DMS53 (cell line): ENCODE results near the gene RPS6KA1.
"Not testable (repeated sequence)": the region's sequence is repeated elsewhere in the genome, so short reads cannot be mapped to it uniquely, and the experiment has no call there.

Experiments
- DNase-seq: peaks from one replicate; lab custom pipeline; 2025; lab: John Stamatoyannopoulos, UW

The RPS6KA1 gene

DNA sequence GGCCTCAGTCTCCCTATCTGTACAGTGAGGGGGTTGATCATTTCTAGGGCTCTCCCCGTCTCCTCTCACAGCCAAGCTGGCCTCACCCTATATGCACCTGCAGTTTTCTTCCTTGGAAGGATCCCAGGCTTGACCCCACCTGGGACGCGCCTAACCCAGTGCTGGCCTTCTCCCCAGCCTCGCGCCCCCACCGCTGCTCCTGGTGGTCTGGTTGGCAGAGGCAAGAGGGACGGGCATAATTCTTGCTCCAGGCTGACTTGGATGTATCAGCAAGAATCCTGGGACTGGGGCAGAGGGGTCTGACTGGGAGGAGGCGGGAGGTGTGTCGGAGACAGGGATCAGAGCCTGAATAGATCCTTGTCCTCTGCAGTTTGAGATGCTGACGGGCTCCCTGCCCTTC, 25.2 kb downstream of the RPS6KA1 start:
- no peak for DNase-seq

DNA sequence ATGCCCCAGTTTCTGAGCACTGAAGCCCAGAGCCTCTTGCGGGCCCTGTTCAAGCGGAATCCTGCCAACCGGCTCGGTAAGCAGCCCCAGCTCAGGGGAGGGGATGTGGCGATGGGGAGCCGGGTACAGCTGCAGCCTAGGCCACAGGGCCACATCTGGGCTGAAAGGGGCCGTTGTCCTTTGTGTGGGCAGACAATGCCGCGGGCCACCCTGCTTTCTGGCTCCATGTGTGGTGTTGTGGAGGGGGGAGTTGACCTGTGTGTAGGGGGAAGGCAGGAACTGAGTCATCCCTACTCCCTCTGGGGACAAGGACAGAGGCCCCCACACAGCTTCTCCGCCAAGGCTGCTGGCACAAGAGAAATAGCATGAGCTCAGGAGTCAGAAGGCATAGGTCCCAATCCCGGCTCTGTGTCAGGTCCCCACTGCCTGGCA, 26.0 kb downstream of the RPS6KA1 start:
- no peak for DNase-seq

DNA sequence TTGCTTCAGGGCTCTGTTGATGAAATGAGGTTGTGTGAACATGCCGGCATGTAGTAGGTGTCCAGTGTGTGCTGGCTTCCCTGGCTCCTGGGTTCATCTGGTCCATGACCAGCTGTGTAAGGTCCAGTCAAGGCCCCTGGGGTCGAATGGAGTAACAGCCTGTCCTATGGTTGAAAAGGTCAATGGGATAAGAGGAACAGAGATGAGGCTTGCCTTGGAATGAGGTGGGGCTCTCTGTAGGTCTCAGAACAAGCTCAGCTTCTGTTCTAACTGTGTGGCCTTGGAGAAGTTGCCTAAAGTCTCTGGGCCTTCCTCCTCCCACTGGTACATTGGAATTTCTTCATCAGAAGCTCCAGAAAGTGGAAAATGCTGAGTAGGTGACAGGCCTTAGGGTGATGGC, 26.6 kb downstream of the RPS6KA1 start:
- no peak for DNase-seq

DNA sequence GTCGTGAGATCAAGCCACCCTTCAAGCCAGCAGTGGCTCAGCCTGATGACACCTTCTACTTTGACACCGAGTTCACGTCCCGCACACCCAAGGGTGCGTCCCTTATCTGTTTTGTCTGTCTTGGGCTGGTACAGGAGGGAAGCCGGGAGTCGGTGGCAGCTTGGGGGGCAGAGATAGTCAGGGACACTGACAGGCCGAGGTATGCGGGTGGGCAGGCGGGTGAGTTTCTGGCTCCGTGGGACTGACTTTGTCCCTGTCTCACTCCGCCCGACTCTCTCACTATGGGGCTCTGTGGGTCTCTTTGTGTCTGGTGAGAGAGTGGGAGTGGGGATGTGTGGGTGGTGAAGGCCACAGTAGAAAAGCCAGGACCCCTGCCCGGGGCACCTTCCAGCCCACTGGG, 27.4 kb downstream of the RPS6KA1 start:
- no peak for DNase-seq

DNA sequence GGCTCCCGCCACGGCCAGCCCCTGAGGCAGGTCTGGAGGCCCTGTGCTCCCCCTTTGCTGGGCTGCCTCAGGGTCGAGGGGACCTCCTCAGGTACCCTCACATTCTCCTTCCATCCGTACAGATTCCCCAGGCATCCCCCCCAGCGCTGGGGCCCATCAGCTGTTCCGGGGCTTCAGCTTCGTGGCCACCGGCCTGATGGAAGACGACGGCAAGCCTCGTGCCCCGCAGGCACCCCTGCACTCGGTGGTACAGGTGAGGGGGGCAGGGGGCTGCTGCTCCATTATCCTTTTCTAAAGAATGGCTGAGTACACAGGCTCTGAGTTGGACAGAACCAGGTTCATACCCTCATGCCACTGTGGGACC, 29.1 kb downstream of the RPS6KA1 start:
- DNase-seq, result no peak

DNA sequence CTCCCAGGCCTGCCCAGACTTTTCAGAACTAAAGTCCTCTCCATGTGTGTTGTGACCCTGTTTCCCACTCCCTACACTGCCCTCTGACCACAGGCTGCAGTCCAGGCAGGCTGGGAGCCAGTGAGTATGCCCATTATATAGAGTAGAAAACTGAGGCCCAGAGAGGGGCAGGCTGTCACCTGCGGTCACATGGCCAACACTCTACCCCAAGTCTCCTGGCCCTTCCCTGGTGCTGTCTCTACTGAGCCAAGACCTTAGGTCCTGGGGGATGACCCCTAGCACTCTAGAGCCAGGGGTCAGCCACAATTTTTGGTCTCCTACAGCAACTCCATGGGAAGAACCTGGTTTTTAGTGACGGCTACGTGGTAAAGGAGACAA, 30.8 kb downstream of the RPS6KA1 start:
- DNase-seq, result no peak

DNA sequence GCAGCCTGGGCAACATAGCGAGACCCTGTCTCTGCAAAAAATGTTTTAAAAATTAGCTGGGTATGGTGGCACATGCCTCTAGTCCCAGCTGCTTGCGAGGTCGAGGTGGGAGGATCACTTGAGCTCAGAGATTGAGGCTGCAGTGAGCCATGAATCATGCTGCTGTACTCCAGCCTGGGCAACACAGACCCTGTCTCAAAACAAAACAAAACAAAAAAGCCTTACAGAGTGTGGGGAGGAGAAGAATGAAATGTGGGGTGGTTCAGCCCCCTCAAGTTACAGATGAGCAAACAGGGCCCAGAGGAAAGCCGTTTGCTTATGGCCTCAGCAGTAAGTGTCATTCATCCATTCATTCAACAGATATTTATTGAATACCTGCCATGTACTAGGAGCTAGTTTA, 40.7 kb downstream of the RPS6KA1 start:
- no peak for DNase-seq

DNA sequence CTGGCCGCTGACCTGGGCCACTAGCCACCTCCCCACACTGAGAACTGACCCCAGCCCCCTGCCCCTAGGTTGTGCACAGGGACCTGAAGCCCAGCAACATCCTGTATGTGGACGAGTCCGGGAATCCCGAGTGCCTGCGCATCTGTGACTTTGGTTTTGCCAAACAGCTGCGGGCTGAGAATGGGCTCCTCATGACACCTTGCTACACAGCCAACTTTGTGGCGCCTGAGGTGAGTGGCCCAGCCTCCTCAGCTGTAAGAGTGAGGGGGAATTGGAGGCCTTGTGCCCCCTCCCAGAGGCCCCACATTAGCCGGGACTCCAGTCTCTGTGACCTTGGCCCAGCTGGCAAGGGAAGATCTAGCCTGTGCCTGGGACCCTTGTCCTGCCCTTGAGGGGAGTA, 41.8 kb downstream of the RPS6KA1 start:
- DNase-seq, result no peak

DNA sequence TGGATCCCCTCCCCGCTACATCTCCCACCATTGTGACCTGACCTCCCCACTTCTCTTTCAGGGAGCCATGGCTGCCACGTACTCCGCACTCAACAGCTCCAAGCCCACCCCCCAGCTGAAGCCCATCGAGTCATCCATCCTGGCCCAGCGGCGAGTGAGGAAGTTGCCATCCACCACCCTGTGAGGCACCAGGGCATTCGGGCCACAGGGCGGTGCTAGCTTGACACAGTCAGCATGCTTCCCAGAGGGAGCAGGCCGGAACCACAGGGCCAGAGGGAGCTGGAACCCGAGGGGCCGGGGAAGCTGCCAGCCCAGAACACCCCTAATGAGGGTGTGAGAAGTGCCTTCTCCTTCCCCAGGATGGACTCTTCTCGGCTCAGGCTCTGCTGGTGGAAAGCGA, 44.5 kb downstream of the RPS6KA1 start:
- no peak for DNase-seq

DNA sequence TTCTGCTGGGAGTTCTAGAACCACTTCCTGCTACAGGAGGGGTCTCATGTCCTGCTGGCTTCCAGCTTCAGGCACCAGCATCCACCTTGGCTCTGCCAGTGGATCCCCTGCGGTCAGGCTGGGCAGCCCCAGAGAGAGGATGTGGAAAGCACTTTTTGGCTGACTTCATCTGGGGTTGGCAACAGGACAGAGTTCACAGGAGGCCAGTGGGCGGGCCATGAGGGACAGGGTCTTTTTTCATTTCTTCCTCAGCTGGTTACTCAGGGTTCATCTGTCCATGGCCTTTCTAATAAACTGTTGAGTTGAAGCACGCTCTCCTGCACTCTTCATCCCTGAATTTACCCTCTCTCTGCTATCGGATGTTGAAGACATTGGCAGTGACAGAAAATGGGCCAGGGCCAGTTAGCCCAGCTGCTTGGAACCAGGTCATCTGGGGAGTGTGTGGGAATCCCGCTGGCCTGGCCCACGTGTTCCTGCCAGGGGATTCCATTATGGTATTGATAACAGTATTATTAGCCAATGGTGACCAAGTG, 45.2 kb downstream of the RPS6KA1 start:
- no peak for DNase-seq

DNA sequence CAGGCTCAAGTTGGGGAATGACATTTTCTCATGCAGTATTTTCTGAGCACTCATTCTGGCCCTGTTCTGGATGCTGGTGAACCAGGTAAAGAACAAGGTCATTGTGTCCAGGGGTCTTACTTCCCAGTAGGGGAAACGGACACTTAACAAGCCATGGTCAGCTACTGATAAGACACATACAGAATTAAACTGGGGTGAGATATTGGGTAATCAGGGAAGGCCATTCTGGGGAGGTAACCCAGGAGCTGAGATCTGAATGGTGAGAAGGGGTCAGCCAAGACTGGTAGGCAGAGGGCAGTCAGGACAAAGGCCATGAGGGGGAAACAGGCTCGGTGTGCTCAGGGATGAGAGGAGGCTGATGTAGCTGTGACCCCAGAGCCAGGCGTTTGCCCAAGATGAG, 45.8 kb downstream of the RPS6KA1 start:
- DNase-seq, result no peak

DNA sequence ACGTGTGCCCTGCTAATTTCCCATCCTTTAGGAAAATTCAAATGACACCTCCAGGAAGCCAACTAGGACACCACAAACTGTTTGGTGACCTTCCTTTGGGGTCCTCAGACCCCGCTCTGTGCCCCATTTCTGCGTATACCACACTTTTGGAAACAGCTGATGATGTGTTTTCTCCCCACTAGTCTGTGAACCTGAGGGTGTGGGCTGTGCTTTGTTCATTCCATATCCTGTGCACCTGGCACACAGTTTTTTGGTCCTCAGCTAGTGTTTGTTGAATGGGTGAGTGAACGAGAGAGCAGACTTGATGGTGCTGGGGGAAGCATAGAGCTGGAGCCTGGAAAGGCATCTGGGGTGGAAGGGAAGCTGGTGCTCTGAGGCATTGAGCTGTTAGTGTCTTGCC, 48.6 kb downstream of the RPS6KA1 start:
- no peak for DNase-seq

DNA sequence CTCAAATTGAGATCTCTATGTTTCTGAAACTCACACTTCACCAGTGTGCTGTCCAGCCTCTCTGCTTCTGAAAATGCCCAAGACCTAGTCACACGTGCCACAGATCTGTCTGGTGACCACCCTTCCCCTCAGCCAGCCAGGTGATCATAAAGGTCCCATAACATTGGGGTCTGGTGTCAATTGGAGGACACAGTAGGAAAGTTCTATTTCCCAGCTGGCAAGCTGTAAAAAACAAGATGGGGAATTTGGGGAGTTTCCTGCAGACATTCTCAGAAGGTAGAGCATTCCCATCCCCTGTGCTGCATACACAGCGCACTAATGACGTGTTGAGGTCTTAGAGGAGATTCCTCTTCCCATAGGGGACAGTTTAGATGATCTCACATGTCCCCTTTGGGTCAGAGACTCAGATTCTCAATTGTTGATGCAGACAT, 50.1 kb downstream of the RPS6KA1 start:
- DNase-seq, result no peak

DNA sequence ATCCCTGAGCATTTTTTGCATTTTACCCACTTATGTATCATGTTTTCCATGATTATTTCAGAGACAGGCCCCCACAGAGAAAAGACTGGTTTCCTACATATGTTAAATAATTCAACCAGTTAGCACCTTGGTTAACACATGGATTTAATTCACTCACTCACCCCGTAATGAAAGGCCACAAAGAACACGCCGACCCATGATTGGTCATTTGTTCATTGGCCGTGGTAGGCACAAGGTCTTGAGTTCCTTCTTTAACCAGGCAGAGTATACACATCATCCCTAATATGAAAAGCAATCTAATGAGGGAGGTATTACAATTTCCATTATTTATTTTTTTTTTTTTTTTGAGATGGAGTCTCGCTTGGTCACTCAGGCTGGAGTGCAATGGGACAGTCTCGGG, 50.6 kb downstream of the RPS6KA1 start:
- no peak for DNase-seq

DNA sequence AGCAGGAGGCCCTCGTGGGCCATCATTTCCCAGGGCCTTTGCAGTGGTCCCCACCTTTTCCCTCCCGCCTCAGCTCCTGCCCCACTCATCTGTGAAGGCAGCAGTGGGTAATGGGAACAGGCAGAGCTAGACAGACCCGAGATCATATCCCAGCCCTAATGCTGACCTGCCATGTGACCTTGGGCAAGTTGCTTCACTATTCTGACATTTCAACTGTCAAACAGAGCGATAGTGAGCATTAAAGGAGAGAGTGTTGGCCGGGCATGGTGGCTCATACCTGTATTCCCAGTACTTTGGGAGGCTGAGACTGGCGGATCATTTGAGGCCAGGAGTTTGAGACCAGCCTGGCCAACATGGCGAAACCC, 51.7 kb downstream of the RPS6KA1 start:
- no peak for DNase-seq

DNA sequence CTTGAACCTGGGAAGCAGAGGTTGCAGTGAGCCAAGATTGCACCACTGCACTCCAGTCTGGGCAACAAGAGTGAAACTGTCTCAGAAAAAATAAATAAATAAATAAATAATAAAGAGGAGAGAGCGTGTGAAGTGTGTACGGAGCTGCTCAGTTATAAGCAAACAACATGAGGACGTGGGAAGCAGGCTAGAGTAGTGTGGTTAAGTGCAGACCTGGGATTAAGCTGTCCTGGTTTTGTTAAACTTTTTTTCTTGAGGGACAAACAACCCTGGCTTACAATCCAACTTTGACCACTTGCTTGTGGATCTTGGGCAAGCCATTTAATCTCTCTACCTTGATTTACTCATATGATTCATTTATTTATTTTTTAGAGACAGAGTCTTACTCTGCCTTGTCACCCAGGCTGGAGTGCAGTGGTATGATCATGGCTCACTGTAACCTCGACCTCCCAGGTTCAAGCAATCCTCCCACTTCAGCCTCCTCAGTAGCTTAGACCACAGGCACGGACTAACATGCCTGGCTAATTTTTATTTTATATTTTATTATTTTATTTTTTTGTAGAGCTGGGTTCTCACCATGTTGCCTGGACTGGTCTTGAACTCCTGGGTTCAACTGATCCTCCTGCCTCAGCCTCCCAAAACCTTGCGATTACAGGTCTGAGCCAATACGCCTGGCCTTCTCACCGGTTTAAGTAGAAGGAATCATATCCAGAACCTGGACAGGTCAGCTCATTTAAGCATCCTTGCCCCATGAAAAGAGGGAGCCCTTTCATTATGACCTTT, 52.7 kb downstream of the RPS6KA1 start:
- DNase-seq, result peak; percentile 43

DNA sequence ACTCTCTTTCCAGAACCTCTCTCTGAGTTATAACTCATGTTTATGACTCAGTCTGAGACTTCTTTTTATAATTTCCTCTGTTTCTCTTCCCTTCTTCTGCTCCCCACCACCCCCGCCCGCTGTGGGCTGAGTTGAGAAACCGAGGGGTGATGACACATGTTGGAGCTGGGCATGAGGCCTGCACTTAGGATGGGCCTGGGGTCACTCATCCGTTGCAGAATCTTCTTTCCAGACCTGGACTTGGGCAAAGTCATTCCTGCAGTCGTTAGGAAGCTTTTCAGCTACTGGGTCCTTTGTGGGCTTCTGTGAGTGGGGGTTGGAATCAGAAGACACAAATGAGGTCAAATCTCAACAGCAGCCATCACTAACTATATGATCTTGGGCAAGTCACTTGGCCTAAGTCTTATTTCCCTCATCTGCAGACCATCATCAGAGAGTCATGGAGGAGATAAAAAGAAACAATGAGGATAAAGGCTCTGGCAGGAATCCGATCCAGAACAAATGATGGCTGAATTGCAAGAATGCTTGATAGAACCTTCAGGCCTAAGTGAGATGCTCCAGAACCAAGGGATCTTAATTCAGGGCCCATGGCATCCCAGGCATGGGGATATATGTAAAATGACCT, 53.4 kb downstream of the RPS6KA1 start:
- no peak for DNase-seq

DNA sequence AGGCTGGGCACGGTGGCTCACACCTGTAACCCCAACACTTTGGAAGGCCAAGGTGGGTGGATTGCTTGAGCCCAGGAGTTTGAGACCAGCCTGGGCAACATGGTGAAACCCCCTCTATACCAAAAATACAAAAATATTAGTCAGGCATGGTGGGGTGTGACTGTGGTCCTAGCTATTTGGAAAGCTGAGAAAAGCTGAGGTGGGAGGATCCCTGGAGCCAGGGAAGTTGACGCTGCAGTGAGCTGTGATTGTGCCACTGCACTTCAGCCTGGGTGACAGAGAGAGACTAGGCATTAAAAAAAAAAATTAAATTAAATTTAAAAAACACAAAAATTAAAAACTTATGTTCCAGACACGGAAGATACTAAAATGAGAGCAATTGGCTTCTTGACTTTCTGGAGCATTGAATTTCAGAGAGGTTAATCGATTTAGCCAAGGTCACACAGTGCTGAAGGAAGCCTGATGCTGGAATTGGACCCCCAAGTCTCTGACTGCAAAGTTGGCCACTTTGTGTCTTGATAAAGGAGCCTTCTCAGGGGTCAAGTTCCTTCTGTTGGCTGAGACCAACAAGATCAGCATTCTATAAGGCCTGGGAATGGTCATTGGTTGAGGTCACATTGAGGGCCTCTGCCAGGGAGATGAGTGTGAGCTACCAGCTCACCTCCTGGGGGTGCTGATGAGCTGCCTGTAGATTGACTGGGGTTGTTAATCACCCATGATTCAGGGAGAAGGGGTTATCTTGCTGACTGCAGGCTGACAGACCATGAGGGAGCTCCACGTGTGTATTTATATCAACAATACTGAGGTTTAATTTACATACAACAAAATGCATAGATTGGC, 54.3 kb downstream of the RPS6KA1 start:
- DNase-seq, result peak; percentile 47

DNA sequence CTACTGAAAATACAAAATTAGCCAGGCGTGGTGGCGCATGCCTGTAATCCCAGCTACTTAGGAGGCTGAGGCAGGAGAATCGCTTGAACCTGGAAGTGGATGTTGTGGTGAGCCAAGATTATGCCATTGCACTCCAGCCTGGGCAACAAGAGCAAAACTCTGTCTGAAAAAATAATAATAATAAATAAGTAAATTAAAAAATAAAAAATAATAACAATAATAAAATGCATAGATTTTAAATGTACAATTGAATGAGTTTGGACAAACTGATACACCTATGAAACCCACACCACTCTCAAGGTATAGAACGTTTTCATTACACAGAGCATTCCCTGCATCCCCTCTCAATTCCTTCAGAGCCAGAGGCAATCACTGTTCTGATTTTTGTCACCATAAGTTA, 55.0 kb downstream of the RPS6KA1 start:
- DNase-seq, result not testable (repeated sequence)

DNA sequence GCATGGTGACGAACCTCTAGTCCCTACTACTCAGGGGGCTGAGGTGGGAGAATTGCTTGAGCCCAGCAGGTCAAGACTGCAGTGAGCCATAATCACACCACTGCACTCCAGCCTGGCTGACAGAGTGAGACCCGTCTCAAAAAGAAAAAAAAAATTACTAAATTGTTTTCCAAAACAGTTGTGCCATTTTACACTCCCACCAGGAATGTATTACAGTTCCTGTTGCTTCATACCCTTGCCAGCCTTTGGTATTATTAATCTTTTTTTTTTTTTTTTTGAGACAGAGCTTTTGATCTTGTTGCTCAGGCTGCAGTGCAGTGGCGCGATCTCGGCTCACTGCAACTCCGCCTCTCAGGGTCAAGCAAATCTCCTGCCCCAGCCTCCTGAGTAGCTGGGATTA, 55.9 kb downstream of the RPS6KA1 start:
- DNase-seq, result no peak

DNA sequence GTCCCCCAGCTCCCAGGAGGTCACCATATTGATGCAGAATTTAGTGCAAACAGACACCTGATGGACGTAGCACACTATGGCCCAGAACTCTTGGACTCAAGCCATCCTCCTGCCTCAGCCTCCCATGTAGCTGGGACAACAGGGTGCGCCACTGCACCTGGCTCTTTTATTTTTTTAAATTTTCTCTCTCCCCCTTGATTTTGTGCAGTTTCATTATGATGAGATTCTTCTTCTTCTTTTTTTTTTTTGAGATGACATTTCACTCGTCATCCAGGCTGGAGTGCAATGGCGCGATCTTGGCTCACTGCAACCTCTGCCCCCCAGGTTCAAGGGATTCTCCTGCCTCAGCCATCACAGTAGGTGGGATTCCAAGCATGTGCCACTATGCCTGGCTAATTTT, 63.8 kb downstream of the RPS6KA1 start:
- no peak for DNase-seq

DNA sequence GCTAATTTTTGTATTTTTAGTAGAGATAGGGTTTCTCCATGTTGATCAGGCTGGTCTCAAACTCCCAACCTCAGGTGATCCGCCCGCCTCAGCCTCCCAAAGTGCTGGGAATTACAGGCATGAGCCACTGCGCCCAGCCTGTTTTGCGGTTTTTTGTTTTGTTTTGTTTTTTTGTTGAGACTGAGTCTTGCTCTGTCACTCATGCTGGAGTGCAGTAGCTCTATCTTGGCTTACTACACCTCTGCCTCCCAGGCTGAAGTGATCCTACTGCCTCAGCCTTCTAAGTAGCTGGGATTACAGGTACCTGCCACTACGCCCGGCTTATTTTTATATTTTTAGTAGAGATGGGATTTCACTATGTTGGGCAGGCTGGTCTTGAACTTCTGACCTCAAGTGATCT, 65.0 kb downstream of the RPS6KA1 start:
- DNase-seq, result not testable (repeated sequence)

DNA sequence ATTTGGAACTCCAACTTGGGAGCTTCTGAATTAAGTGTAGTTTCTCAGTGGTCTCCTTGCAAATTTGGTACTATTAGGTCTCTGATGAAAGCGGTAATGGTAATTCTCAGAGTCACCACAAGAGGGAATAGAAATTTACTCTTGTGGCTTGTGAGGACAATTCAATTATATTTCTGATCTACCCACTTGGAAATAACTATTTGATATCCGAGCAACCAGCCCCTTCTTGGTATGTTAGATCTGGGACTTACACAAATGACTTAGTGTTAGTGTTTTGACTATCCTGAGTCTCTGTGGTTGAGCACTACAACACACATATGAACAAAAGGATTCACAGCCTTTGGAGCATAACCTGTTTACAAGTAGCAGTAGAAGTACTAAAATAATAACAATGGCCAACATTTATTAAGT, 68.1 kb downstream of the RPS6KA1 start:
- peak; percentile 75 for DNase-seq
